Lung (tissue), 12 donors: Measurements from ENCODE around the gene PRSS56. TPM values are rescaled to one million over a fixed set of nuclear protein-coding genes. Genes with fewer than 3 reads are reported as not detected.
A peak's percentile ranks its signal among the peaks of the same experiment; 100 is the strongest.

Source experiments
- ATAC-seq: fragments of 200-7000 bp; cut with Tn5 transposase; one replicate; pipeline ENCODE4 v1.9.1; 2020; ENCODE audit warnings: moderate number of reproducible peaks; ENCODE audit not compliant: insufficient read depth, low FRiP score
- DNase-seq, 3 donors: peaks; one replicate each; pipeline ENCODE4 v3.0.0-alpha.2; 2013 to 2017
- H3K27ac ChIP-seq, 2 donors: one replicate each; pipeline ENCODE4 v1.5.1; 2013; ENCODE audit warnings: mild to moderate bottlenecking in 2 of 2, moderate library complexity in 2 of 2, control low read depth in 1 of 2, inconsistent platforms in 1 of 2, low read depth in 1 of 2, low read length in 1 of 2
- H3K27me3 ChIP-seq, 3 donors: one replicate each; pipeline ENCODE4 v1.5.1; 2013; ENCODE audit warnings: low read length in 2 of 3; ENCODE audit not compliant: control insufficient read depth in 3 of 3, insufficient read depth in 3 of 3
- H3K36me3 ChIP-seq, 4 donors: one replicate each; pipeline ENCODE4 v1.5.1; 2013; ENCODE audit warnings: low read length in 4 of 4, mild to moderate bottlenecking in 1 of 4, moderate library complexity in 1 of 4; ENCODE audit not compliant: control insufficient read depth in 4 of 4, insufficient read depth in 4 of 4
- H3K4me1 ChIP-seq, 5 donors: one replicate each; pipeline ENCODE4 v1.5.1; 2013; ENCODE audit warnings: low read length in 5 of 5, mild to moderate bottlenecking in 2 of 5, moderate library complexity in 1 of 5; ENCODE audit not compliant: control insufficient read depth in 5 of 5, insufficient read depth in 5 of 5
- H3K4me3 ChIP-seq: one replicate; pipeline ENCODE4 v1.5.1; 2013; ENCODE audit warnings: mild to moderate bottlenecking, control low read depth, moderate library complexity
- H3K9ac ChIP-seq, 2 donors: one replicate each; pipeline ENCODE4 v1.5.1; 2013; ENCODE audit warnings: low read length in 2 of 2, control low read depth in 1 of 2; ENCODE audit not compliant: insufficient read depth in 1 of 2
- H3K9me3 ChIP-seq, 4 donors: one replicate each; pipeline ENCODE4 v1.5.1; 2013; ENCODE audit warnings: low read length in 3 of 4, mild to moderate bottlenecking in 1 of 4, moderate library complexity in 1 of 4; ENCODE audit not compliant: control insufficient read depth in 4 of 4, insufficient read depth in 3 of 4
- CTCF ChIP-seq: IDR thresholded peaks from 2 replicates; pipeline ENCODE4 v1.5.1; 2012; ENCODE audit warnings: mild to moderate bottlenecking; ENCODE audit errors: control extremely low read depth, extremely low read depth
- WGBS, 2 donors: extraction: QIAGEN DNeasy Blood & Tissue Kit; methylation state at CpG; one replicate each; pipeline ENCODE4 v1.1.7; 2013; 5-methylcytosine and 5-hydroxymethylcytosine counted together
- polyA plus RNA-seq, 2 donors: library from polyadenylated mRNA; stranded (reverse); fragments of 200-250 nt; gene quantifications; one replicate each; pipeline ENCODE4 v1.2.1, GENCODE V29; 2013
- total RNA-seq, 2 donors: library from RNA; depleted of rRNA in 1 of 2; stranded (reverse); fragments of >200 nt in 1 of 2; gene quantifications; one replicate each; pipeline ENCODE4 v1.2.1, GENCODE V29; 2014 to 2021
- donor health status: control.
- donor health status: control.
- donor health status: Bipolar disorder and iron deficiency.
- donor health status: healthy.
- donor health status: DM: yes; HTN: yes; CAD: no.

PRSS56 gene
- total and polyA plus RNA-seq, 4 donors = not detected

DNA sequence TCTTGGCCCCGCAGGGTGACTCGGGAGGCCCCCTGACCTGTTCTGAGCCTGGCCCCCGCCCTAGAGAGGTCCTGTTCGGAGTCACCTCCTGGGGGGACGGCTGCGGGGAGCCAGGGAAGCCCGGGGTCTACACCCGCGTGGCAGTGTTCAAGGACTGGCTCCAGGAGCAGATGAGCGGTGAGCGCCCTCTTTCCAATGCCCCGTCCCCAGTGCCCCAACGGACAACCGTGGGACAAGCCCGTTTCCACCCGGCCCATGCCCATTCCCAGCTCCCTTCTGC lies 3.2 kb downstream of the PRSS56 start:
- Histone ChIP-seq H3K9ac (no peak overlapping the region), H3K27ac (no peak overlapping the region), H3K4me3 (no peak overlapping the region), H3K27me3 (peaks cover 14 to 29% (median 20%) of the 10 kb centered on the region in 3 donors), H3K9me3 (no peaks in the 10 kb centered on the region), H3K36me3 (no peaks in the 10 kb centered on the region), H3K4me1 (peaks cover 0 to 8% (median 4%) of the 10 kb centered on the region in 5 donors)
- ATAC-seq (no peak), DNase-seq (no peak)
- TF ChIP-seq CTCF = no peak
- WGBS, 2 donors = 14 to 17% methylated on average over 16 of the region's 16 CpGs

DNA sequence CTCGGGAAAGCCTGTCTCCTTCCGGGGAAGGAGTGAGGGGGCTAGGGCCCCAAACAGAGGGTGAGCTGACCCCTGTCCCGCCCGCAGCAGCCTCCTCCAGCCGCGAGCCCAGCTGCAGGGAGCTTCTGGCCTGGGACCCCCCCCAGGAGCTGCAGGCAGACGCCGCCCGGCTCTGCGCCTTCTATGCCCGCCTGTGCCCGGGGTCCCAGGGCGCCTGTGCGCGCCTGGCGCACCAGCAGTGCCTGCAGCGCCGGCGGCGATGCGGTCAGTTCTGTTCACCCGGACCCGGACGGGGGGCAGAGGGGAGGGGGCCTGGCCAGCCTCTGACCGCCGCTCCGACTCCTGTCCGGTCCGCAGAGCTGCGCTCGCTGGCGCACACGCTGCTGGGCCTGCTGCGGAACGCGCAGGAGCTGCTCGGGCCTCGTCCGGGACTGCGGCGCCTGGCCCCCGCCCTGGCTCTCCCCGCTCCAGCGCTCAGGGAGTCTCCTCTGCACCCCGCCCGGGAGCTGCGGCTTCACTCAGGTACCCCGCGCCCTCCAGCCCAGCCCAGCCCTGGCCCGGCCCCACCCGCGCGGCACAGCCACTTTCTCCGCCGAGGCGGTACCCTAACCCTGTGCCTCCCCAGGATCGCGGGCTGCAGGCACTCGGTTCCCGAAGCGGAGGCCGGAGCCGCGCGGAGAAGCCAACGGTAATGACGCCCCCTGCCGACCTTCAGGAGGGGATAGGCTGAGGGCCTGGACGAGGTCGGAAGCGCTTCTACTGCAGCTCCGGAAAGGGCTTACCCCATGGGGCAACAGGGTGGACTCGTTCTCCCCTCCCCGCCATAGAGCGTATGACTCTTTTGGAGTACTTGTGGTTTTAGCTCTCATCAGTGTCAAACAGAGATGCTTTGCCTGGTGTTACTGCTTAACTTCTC lies 3.8 kb downstream of the PRSS56 start:
- Histone ChIP-seq H3K36me3 (no peaks in the 10 kb centered on the region), H3K4me1 (peaks cover 0 to 8% (median 4%) of the 10 kb centered on the region in 5 donors), H3K4me3 (no peak overlapping the region), H3K27me3 (peaks cover 14 to 28% (median 19%) of the 10 kb centered on the region in 3 donors), H3K9me3 (no peaks in the 10 kb centered on the region), H3K27ac (no peak overlapping the region), H3K9ac (no peak overlapping the region)
- DNase-seq = peak in 1 of 3 donors; percentile 37
- no peak for TF ChIP-seq CTCF
- no peak for ATAC-seq
- 1 to 2% methylated on average over 73 to 75 of the region's 75 CpGs for WGBS, 2 donors

DNA sequence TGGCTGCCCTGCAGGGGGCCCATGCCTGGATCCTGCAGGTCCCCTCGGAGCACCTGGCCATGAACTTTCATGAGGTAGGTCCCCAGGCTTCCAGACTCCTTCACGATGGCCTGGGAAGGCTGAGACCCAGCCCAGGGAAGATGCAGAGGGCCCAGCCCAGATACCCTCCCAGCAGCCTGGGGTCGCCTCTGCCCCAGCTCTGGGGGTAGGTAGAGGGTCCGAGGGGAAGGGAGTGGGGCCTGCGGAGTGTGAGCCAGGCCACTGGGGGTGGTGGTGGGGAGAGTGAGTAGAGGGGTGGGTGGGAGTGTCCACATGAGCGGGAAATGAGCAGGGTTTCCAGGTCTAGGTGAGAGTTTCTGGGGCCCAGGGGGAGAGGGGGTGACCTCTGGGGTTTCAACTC lies 4.6 kb downstream of the PRSS56 start:
- no peak for TF ChIP-seq CTCF
- Histone ChIP-seq H3K27ac (no peak overlapping the region), H3K36me3 (no peaks in the 10 kb centered on the region), H3K9ac (no peak overlapping the region), H3K9me3 (no peaks in the 10 kb centered on the region), H3K4me3 (no peak overlapping the region), H3K27me3 (peaks cover 14 to 26% (median 17%) of the 10 kb centered on the region in 3 donors), H3K4me1 (peaks cover 0 to 8% (median 4%) of the 10 kb centered on the region in 5 donors)
- DNase-seq = no peak
- WGBS, 2 donors = 68% methylated on average over 6 of the region's 6 CpGs
- no peak for ATAC-seq

DNA sequence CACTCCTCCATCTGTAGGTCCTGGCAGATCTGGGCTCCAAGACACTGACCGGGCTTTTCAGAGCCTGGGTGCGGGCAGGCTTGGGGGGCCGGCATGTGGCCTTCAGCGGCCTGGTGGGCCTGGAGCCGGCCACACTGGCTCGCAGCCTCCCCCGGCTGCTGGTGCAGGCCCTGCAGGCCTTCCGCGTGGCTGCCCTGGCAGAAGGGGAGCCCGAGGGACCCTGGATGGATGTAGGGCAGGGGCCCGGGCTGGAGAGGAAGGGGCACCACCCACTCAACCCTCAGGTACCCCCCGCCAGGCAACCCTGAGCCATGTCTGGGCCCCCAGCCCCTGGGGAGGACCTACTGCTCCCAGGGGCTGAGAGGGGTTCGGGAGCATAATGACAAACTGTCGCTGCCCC lies 5.0 kb downstream of the PRSS56 start:
- H3K27ac ChIP-seq = no peak overlapping the region
- TF ChIP-seq CTCF = no peak
- 81 to 93% methylated on average over 13 to 14 of the region's 14 CpGs for WGBS, 2 donors
- H3K27me3 ChIP-seq = peaks cover 14 to 26% (median 17%) of the 10 kb centered on the region in 3 donors
- no peak overlapping the region for H3K9ac ChIP-seq
- H3K9me3 ChIP-seq = no peaks in the 10 kb centered on the region
- no peaks in the 10 kb centered on the region for H3K36me3 ChIP-seq
- DNase-seq (no peak), ATAC-seq (no peak)
- peaks cover 0 to 8% (median 4%) of the 10 kb centered on the region in 5 donors for H3K4me1 ChIP-seq
- no peak overlapping the region for H3K4me3 ChIP-seq
